H1 (cell line): ENCODE data around the gene ZWILCH. TPM values are rescaled to one million over a fixed set of nuclear protein-coding genes. Genes with fewer than 3 reads are reported as not detected.

Source experiments
- CTCF ChIA-PET: fragments of 300-600 bp; sonication (Branson Sonifier 250); formaldehyde crosslinking; loops from one replicate; lab custom pipeline; 2021; ENCODE audit not compliant: partially characterized antibody; lab: Charles Lee
- POLR2A ChIA-PET: fragments of 300-600 bp; sonication (Branson Sonifier 250); formaldehyde crosslinking; loops from one replicate; lab custom pipeline; 2021; ENCODE audit warnings: inconsistent platforms; ENCODE audit not compliant: partially characterized antibody; lab: Charles Lee
- DNase-seq, 2 experiments: peaks; one replicate each; pipeline versions ENCODE4 v3.0.0 to v3.0.0-alpha.2; 2010 to 2022; ENCODE audit warnings: low spot score in 2 of 2, low read depth in 1 of 2, mixed read lengths in 1 of 2
- FAIRE-seq: peaks from 2 replicates; lab custom pipeline; 2011; peaks lifted over from hg19 to GRCh38; lab: Jason Lieb, UNC
- H2AFZ ChIP-seq: 2 replicates; pipeline ENCODE4 v1.8.1; 2012; ENCODE audit warnings: low read length, inconsistent platforms
- H2AK5ac ChIP-seq: 2 replicates; pipeline ENCODE4 v1.6.1; 2013; ENCODE audit warnings: low read depth, low read length
- H2BK120ac ChIP-seq: replicated peaks from 2 replicates; pipeline ENCODE3; 2013; ENCODE audit warnings: low read depth, low read length, inconsistent platforms
- H2BK12ac ChIP-seq: 2 replicates; pipeline ENCODE4 v1.6.1; 2013; ENCODE audit warnings: low read depth, low read length
- H2BK15ac ChIP-seq: 2 replicates; pipeline ENCODE4 v1.6.1; 2013; ENCODE audit warnings: low read length
- H2BK20ac ChIP-seq: 2 replicates; pipeline ENCODE4 v1.6.1; 2013; ENCODE audit warnings: low read length
- H2BK5ac ChIP-seq: 2 replicates; pipeline ENCODE4 v1.6.1; 2013; ENCODE audit warnings: low read depth, low read length
- H3K14ac ChIP-seq: 2 replicates; pipeline ENCODE4 v1.6.1; 2013; ENCODE audit warnings: inconsistent platforms; ENCODE audit not compliant: insufficient read length
- H3K18ac ChIP-seq: 2 replicates; pipeline ENCODE4 v1.6.1; 2013; ENCODE audit warnings: low read length; ENCODE audit errors: extremely low read depth
- H3K23ac ChIP-seq: 2 replicates; pipeline ENCODE4 v1.6.1; 2013; ENCODE audit warnings: inconsistent platforms; ENCODE audit not compliant: insufficient read length
- H3K23me2 ChIP-seq: 2 replicates; pipeline ENCODE4 v1.6.1; 2013; ENCODE audit warnings: low read depth, low read length
- H3K27ac ChIP-seq: 2 replicates; pipeline ENCODE4 v1.6.1; 2011; ENCODE audit warnings: low read depth, low read length, inconsistent platforms
- H3K27me3 ChIP-seq, 4 experiments: replicated peaks in 1 of 4; 1 replicate in 1 of 4; 2 replicates in 3 of 4; pipeline versions ENCODE4 v1.6.1 to v1.8.1; 2011 to 2013; ENCODE audit warnings: low read length in 3 of 4, mild to moderate bottlenecking in 3 of 4, inconsistent platforms in 2 of 4, mixed read lengths in 2 of 4, moderate library complexity in 1 of 4; ENCODE audit not compliant: control insufficient read depth in 3 of 4, insufficient read depth in 3 of 4; ENCODE audit errors: extremely low read depth in 1 of 4
- H3K36me3 ChIP-seq, 4 experiments: 2 replicates each; pipeline versions ENCODE4 v1.6.1 to v1.8.1; 2011 to 2013; ENCODE audit warnings: mild to moderate bottlenecking in 4 of 4, low read length in 3 of 4, moderate library complexity in 2 of 4, control low read depth in 1 of 4, inconsistent platforms in 1 of 4; ENCODE audit not compliant: insufficient read depth in 4 of 4, control insufficient read depth in 2 of 4
- H3K4ac ChIP-seq: replicated peaks from 2 replicates; pipeline ENCODE3; 2013; ENCODE audit warnings: low read length, low read depth, mixed read lengths, inconsistent platforms; ENCODE audit not compliant: insufficient read length
- H3K4me1 ChIP-seq, 4 experiments: replicated peaks in 1 of 4; 1 replicate in 1 of 4; 2 replicates in 3 of 4; pipeline versions ENCODE4 v1.6.1 to v1.8.1; 2011 to 2013; ENCODE audit warnings: low read length in 3 of 4, inconsistent platforms in 2 of 4, mixed read lengths in 1 of 4; ENCODE audit not compliant: insufficient read depth in 4 of 4, control insufficient read depth in 3 of 4
- H3K4me2 ChIP-seq, 2 experiments: 2 replicates each; pipeline versions ENCODE4 v1.6.1 to v1.8.1; 2011 to 2013; ENCODE audit warnings: low read depth in 2 of 2, low read length in 2 of 2, control low read depth in 1 of 2, inconsistent platforms in 1 of 2, mild to moderate bottlenecking in 1 of 2; ENCODE audit not compliant: insufficient read depth in 1 of 2
- H3K4me3 ChIP-seq, 4 experiments: fragments of 200-600, 300-600 bp in 1 of 4; sonication (generic), shearing (Covaris generic), sonication (Bioruptor Twin) in 1 of 4; 2 replicates each; pipeline versions ENCODE4 v1.5.1 to v1.8.1; 2011 to 2016; ENCODE audit warnings: low read length in 4 of 4, low read depth in 3 of 4, control low read depth in 2 of 4, inconsistent platforms in 2 of 4, mild to moderate bottlenecking in 2 of 4, mixed read lengths in 1 of 4, moderate library complexity in 1 of 4; ENCODE audit not compliant: insufficient read depth in 2 of 4; ENCODE audit errors: extremely low read depth in 1 of 4
- H3K56ac ChIP-seq: replicated peaks from 2 replicates; pipeline ENCODE3; 2013; ENCODE audit warnings: low read depth, mild to moderate bottlenecking, mixed read lengths, low read length, inconsistent platforms; ENCODE audit not compliant: insufficient read length
- H3K79me1 ChIP-seq: 2 replicates; pipeline ENCODE4 v1.6.1; 2013; ENCODE audit warnings: low read depth, low read length, control low read depth
- H3K79me2 ChIP-seq, 2 experiments: 2 replicates each; pipeline versions ENCODE4 v1.6.1 to v1.8.1; 2012 to 2013; ENCODE audit warnings: low read length in 2 of 2, mild to moderate bottlenecking in 2 of 2, inconsistent platforms in 1 of 2; ENCODE audit not compliant: insufficient read depth in 2 of 2, control insufficient read depth in 1 of 2
- H3K9ac ChIP-seq, 4 experiments: replicated peaks in 1 of 4; 1 replicate in 1 of 4; 2 replicates in 3 of 4; pipeline versions ENCODE4 v1.6.1 to v1.8.1; 2011 to 2013; ENCODE audit warnings: low read depth in 3 of 4, low read length in 3 of 4, control low read depth in 2 of 4, mild to moderate bottlenecking in 2 of 4, moderate library complexity in 2 of 4, inconsistent platforms in 1 of 4; ENCODE audit errors: extremely low read depth in 1 of 4
- H3K9me3 ChIP-seq, 2 experiments: 2 replicates each; pipeline versions ENCODE4 v1.6.1 to v1.8.1; 2012 to 2013; ENCODE audit warnings: mild to moderate bottlenecking in 2 of 2, moderate library complexity in 2 of 2, control low read depth in 1 of 2, inconsistent platforms in 1 of 2, low read depth in 1 of 2, low read length in 1 of 2, mixed read lengths in 1 of 2; ENCODE audit not compliant: insufficient read depth in 2 of 2
- H4K20me1 ChIP-seq, 2 experiments: replicated peaks in 1 of 2; 2 replicates each; pipeline versions ENCODE3 to v1.8.1; 2011 to 2013; ENCODE audit warnings: inconsistent platforms in 2 of 2, low read length in 2 of 2, mild to moderate bottlenecking in 1 of 2; ENCODE audit not compliant: insufficient read depth in 2 of 2, control insufficient read depth in 1 of 2
- H4K5ac ChIP-seq: 2 replicates; pipeline ENCODE4 v1.6.1; 2013; ENCODE audit warnings: low read length, low read depth, mixed read lengths, inconsistent platforms; ENCODE audit not compliant: insufficient read length
- H4K8ac ChIP-seq: 2 replicates; pipeline ENCODE4 v1.8.0; 2013; ENCODE audit warnings: mild to moderate bottlenecking, moderate library complexity, low read length, inconsistent platforms; ENCODE audit not compliant: insufficient read depth; ENCODE audit errors: extremely low read depth
- H4K91ac ChIP-seq: replicated peaks from 2 replicates; pipeline ENCODE3; 2013; ENCODE audit warnings: low read length, mixed read lengths, inconsistent platforms; ENCODE audit not compliant: insufficient read length
- CTBP2 ChIP-seq: IDR thresholded peaks from 2 replicates; pipeline ENCODE4 v1.7.0; 2011; ENCODE audit warnings: borderline replicate concordance, mild to moderate bottlenecking, moderate library complexity, mixed read lengths, low read length; ENCODE audit not compliant: insufficient read depth, insufficient read length
- EP300 ChIP-seq, 2 experiments: IDR thresholded peaks; 1 replicate in 1 of 2; 2 replicates in 1 of 2; pipeline ENCODE4 v1.6.1; 2011 to 2012; ENCODE audit warnings: low read depth in 2 of 2, low read length in 2 of 2, mild to moderate bottlenecking in 2 of 2, borderline replicate concordance in 1 of 2, inconsistent platforms in 1 of 2, moderate library complexity in 1 of 2
- MAX ChIP-seq: IDR thresholded peaks from 2 replicates; pipeline ENCODE4 v1.6.1; 2012; ENCODE audit warnings: inconsistent platforms
- RFX5 ChIP-seq: IDR thresholded peaks from 2 replicates; pipeline ENCODE4 v1.6.1; 2011; ENCODE audit warnings: low read depth, low read length, improper control_type of control experiment, borderline replicate concordance
- SIRT6 ChIP-seq: IDR thresholded peaks from one replicate; pipeline ENCODE4 v1.7.1; 2012; ENCODE audit warnings: low read length, inconsistent platforms
- TAF7 ChIP-seq: optimal IDR thresholded peaks from 2 replicates; pipeline ENCODE3; 2011; ENCODE audit warnings: low read depth, mild to moderate bottlenecking, inconsistent platforms, low read length, moderate library complexity, borderline replicate concordance
- WGBS, 2 experiments: shearing (Covaris generic) in 1 of 2; methylation state at CpG; one replicate each; pipeline versions ENCODE4 v1.1.6 to v1.1.7; 2013 to 2015; ENCODE audit warnings: low lambda C conversion rate in 2 of 2, mixed read lengths in 2 of 2, inconsistent platforms in 1 of 2, low coverage in 1 of 2, missing lambda C conversion rate in 1 of 2; ENCODE audit not compliant: insufficient replicate concordance in 2 of 2, insufficient coverage in 1 of 2, insufficient read length in 1 of 2; ENCODE audit errors: extremely low coverage in 1 of 2, missing lambda C conversion rate in 1 of 2; 5-methylcytosine and 5-hydroxymethylcytosine counted together
- polyA plus RNA-seq, 7 experiments: library from polyadenylated mRNA; depleted of rRNA in 3 of 7; stranded (reverse) in 5 of 7; unstranded in 2 of 7; fragments of >200 nt in 5 of 7; fragments of 200-250 nt in 2 of 7; gene quantifications; 1 replicate in 5 of 7; 2 replicates in 1 of 7; 4 replicates in 1 of 7; pipeline versions ENCODE4 v1.2.1 to v1.2.3, GENCODE V29; 2011 to 2013; ENCODE audit warnings: missing spikeins in 2 of 7, mixed read lengths in 2 of 7
- total RNA-seq: library from RNA; stranded (reverse); fragmentation: NEBNext Ultra II Directional; extraction: Animal tissue kit (Norgen Biotek cat#: 25700); gene quantifications from 2 replicates; pipeline ENCODE4 v1.2.1, GENCODE V29; 2021

ZWILCH gene
- total and polyA plus RNA-seq, 2 of the 8 experiments (the other 6 are each of a cell fraction or from before 2014, with no cell fraction given): 18.1 to 61.5 TPM

- 0 out of 2 replicates have a peak overlapping the region, but pooled peaks have one; percentile 41 for H2AFZ ChIP-seq
Measured at GRCh38 chr15:66586155-66586976, 81.2 kb downstream of the ZWILCH start.

More at GRCh38 chr15:66586155-66586976, 81.2 kb downstream of the ZWILCH start:
- POLR2A ChIA-PET: interaction anchor here (0.5 to 1.6 kb wide), 3 partner anchors 21 to 208 kb away, joined by 3 to 7 read pairs (median 3); partner anchors contain the start of genes LCTL and ZWILCH
- Histone ChIP-seq H3K79me1 (no peaks in the 10 kb centered on the region), H3K4ac (peak overlapping the region; percentile 57), H4K5ac (peak overlapping the region; percentile 51), H3K56ac (no peak overlapping the region), H3K9ac (no peak overlapping the region), H3K79me2 (no peaks in the 10 kb centered on the region), H3K36me3 (no peaks in the 10 kb centered on the region), H3K4me1 (peaks cover 0 to 5% (median 3%) of the 10 kb centered on the region in 4 experiments; a peak in 4 of 7 replicates), H2AK5ac (0 out of 2 replicates have a peak overlapping the region, but pooled peaks have one; percentile 10), H4K91ac (peak overlapping the region; percentile 60), H3K14ac (no peak overlapping the region), H3K27me3 (0 out of 7 replicates have a peak, but pooled peaks cover 0 to 2% (median 0%) of the 10 kb centered on the region in 4 experiments), H4K20me1 (no peaks in the 10 kb centered on the region), H3K4me2 (no peak overlapping the region), H4K8ac (no peak overlapping the region; the same call in 1 of the 2 replicates), H2BK15ac (peak overlapping the region; percentile 11), H3K18ac (peak overlapping the region; percentile 20), H3K4me3 (no peak overlapping the region), H3K9me3 (no peaks in the 10 kb centered on the region), H2BK120ac (peak overlapping the region; percentile 10), H2BK12ac (0 out of 2 replicates have a peak overlapping the region, but pooled peaks have one; percentile 33), H3K27ac (no peak overlapping the region), H2BK20ac (peak overlapping the region; percentile 90; the same call in 1 of the 2 replicates), H3K23ac (no peak overlapping the region), H3K23me2 (no peaks in the 10 kb centered on the region; the same call in 1 of the 2 replicates), H2BK5ac (peak overlapping the region; percentile 30; the same call in 1 of the 2 replicates)
- DNase-seq: no peak
- CTCF ChIA-PET: interaction anchor here (0.6 to 2.7 kb wide), 8 partner anchors 8 to 731 kb away, joined by 3 to 11 read pairs (median 4); no protein-coding TSS in a partner anchor
- FAIRE-seq: no peak
- 83% methylated on average over 17 of the region's 17 CpGs; no CpG with 5 or more reads in 1 of the 2 experiments for WGBS, 2 experiments
- TF ChIP-seq CTBP2 (no peak), RFX5 (no peak), TAF7 (no peak), MAX (no peak), EP300 (IDR thresholded peaks at IDR 0.05; ENCODE audit: borderline replicate concordance in 1 of 2, low read depth in 2 of 2, low read length in 2 of 2) (no peak), SIRT6 (no peak)
